RWPE1 (cell line): ENCODE measurements around the gene LIN9.

Source experiments
- CTCF ChIA-PET: fragments of 350-600 bp; sonication (Branson Sonifier 250); formaldehyde crosslinking; extraction: SDS; loops from one replicate; lab custom pipeline; 2021; lab: Yijun Ruan, JAX
- POLR2A ChIA-PET: fragments of 400-600 bp; formaldehyde crosslinking; extraction: SDS; loops from one replicate; lab custom pipeline; 2020; ENCODE audit warnings: antibody characterized with exemption; ENCODE audit not compliant: low non-redundant PET; lab: Yijun Ruan, JAX
- DNase-seq: peaks from one replicate; pipeline ENCODE4 v3.0.0; 2012; ENCODE audit warnings: low spot score
- H3K27ac ChIP-seq: fragments of 450-650 bp; 2 replicates; pipeline ENCODE4 v1.5.1; 2017
- TF ChIP-seq, protein P1 (sequence below): fragments of 450-650 bp; conservative IDR thresholded peaks from 2 replicates; pipeline ENCODE4 v1.5.1; 2017; ENCODE audit warnings: low read depth, mild to moderate bottlenecking

Gene LIN9

GRCh38 chr1:226337276-226337875, 28.4 kb upstream of the LIN9 start:
- no peak for DNase-seq
- H3K27ac ChIP-seq, result no peak overlapping the region
- TF ChIP-seq, protein P1, sequence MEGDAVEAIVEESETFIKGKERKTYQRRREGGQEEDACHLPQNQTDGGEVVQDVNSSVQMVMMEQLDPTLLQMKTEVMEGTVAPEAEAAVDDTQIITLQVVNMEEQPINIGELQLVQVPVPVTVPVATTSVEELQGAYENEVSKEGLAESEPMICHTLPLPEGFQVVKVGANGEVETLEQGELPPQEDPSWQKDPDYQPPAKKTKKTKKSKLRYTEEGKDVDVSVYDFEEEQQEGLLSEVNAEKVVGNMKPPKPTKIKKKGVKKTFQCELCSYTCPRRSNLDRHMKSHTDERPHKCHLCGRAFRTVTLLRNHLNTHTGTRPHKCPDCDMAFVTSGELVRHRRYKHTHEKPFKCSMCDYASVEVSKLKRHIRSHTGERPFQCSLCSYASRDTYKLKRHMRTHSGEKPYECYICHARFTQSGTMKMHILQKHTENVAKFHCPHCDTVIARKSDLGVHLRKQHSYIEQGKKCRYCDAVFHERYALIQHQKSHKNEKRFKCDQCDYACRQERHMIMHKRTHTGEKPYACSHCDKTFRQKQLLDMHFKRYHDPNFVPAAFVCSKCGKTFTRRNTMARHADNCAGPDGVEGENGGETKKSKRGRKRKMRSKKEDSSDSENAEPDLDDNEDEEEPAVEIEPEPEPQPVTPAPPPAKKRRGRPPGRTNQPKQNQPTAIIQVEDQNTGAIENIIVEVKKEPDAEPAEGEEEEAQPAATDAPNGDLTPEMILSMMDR, result no peak
- POLR2A ChIA-PET, result interaction anchor here (0.6 kb wide), 1 partner anchor 63 kb away, joined by 5 read pairs; no protein-coding TSS in a partner anchor
- CTCF ChIA-PET, result interaction anchor here (0.7 kb wide), 1 partner anchor 10 kb away, joined by 3 read pairs; no protein-coding TSS in a partner anchor

GRCh38 chr1:226335661-226336060, 26.7 kb upstream of the LIN9 start:
- TF ChIP-seq, protein P1, result no peak
- H3K27ac ChIP-seq, result no peak overlapping the region
- ChIA-PET POLR2A (no interaction called here), CTCF (interaction anchor here (1.1 kb wide), 1 partner anchor 210 kb away, joined by 3 read pairs; no protein-coding TSS in a partner anchor)
- no peak for DNase-seq

- POLR2A ChIA-PET, result interaction anchor here (0.6 to 1.3 kb wide), 2 partner anchors 24 to 204 kb away, joined by 3 to 5 read pairs; partner anchors contain the start of gene LIN9
- CTCF ChIA-PET, result interaction anchor here (0.6 to 2.1 kb wide), 21 partner anchors 10 to 859 kb away, joined by 3 to 14 read pairs (median 3); partner anchors contain the start of genes LIN9 and PARP1
- no peak overlapping the region for H3K27ac ChIP-seq
- no peak for DNase-seq
- TF ChIP-seq, protein P1, result no peak
Observed at GRCh38 chr1:226332947-226333346, 24.0 kb upstream of the LIN9 start.

- TF ChIP-seq, protein P1, result no peak
- CTCF ChIA-PET, result interaction anchor here (0.6 kb wide), 1 partner anchor 689 kb away, joined by 3 read pairs; no protein-coding TSS in a partner anchor
- DNase-seq, result no peak
- POLR2A ChIA-PET, result no interaction called here
- H3K27ac ChIP-seq, result no peak overlapping the region
Observed at GRCh38 chr1:226329237-226329636, 20.3 kb upstream of the LIN9 start.

GRCh38 chr1:226327761-226328162, 18.8 kb upstream of the LIN9 start:
- ChIA-PET CTCF (interaction anchor here (0.5 to 0.6 kb wide), 2 partner anchors 9 to 187 kb away, joined by 3 to 5 read pairs; no protein-coding TSS in a partner anchor), POLR2A (no interaction called here)
- no peak overlapping the region for H3K27ac ChIP-seq
- TF ChIP-seq, protein P1, result no peak
- DNase-seq, result no peak

DNA sequence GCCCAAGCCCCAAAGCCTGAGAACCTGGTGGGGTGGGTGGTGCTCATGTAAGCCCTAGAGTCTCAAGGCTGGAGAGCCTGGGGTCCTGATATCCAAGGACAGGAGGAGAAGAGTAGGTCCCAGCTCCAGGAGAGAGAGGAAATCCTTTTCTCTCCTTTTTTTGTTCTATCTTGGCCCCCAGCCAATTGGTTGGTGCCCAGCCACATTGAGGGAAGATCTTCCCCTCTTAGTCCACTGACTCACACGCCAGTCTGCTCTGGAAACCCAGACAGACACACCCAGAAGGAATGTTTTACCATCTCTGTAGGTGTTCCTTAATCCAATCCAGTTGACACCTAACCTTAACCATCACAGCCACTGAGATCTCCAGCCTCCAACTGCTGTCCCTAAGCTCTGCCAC, 16.2 kb upstream of the LIN9 start:
- TF ChIP-seq, protein P1, result no peak
- peak; percentile 79 for DNase-seq
- POLR2A ChIA-PET, result interaction anchor here (1.0 kb wide), 1 partner anchor 16 kb away, joined by 4 read pairs; the partner anchor contains the start of gene LIN9
- CTCF ChIA-PET, result no interaction called here
- H3K27ac ChIP-seq, result peak overlapping the region; percentile 26; the same call in 1 of the 2 replicates
